Middle frontal gyrus (tissue), 1 donor: ENCODE data around the gene CORO2B.

Experiments
- DNase-seq: peaks from one replicate; pipeline ENCODE4 v3.0.0-alpha.2; 2015; ENCODE audit warnings: low spot score; ENCODE audit errors: extremely low spot score

Gene CORO2B

DNA sequence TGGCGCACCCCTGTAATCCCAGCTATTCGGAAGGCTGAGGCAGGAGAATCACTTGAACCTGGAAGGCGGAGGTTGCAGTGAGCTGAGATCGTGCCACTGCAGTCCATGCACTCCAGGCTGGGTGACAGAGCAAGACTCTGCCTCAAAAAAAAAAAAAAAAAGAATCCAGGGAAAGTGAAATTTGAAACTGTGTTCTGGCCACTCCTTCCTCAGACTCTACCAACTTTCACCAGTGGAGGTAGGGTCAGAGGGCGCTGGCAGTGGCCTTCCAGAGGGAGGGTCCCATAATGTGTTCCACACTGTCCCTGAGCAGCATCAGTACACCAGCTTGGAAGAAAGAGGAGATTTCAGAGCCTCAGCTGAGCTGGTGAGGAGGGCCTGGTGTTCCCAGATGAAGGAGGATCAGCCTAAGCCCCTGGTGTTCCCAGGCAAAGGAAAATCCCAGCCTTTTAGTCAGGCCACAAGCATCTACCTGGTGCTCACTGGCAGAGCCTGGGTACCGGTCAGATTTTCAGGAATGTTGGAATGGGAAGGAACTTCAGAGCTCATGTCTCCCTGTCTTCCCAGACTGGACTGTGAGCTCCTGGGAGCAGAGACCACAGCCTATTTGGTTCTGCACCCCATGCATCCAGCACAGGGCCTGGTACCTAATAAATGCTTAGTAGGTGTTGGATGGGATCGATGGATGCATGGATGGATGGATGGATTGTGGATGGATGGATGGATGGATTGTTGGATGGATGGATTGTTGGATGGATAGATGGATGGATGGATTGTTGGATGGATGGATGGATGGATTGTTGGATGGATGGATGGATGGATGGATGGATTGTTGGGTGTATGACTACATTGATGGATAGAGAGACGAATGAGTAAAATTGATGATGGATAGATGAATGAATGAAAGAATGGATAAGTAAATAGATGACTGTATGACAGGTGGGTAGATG lies 117.9 kb downstream of the CORO2B start:
- DNase-seq = no peak

DNA sequence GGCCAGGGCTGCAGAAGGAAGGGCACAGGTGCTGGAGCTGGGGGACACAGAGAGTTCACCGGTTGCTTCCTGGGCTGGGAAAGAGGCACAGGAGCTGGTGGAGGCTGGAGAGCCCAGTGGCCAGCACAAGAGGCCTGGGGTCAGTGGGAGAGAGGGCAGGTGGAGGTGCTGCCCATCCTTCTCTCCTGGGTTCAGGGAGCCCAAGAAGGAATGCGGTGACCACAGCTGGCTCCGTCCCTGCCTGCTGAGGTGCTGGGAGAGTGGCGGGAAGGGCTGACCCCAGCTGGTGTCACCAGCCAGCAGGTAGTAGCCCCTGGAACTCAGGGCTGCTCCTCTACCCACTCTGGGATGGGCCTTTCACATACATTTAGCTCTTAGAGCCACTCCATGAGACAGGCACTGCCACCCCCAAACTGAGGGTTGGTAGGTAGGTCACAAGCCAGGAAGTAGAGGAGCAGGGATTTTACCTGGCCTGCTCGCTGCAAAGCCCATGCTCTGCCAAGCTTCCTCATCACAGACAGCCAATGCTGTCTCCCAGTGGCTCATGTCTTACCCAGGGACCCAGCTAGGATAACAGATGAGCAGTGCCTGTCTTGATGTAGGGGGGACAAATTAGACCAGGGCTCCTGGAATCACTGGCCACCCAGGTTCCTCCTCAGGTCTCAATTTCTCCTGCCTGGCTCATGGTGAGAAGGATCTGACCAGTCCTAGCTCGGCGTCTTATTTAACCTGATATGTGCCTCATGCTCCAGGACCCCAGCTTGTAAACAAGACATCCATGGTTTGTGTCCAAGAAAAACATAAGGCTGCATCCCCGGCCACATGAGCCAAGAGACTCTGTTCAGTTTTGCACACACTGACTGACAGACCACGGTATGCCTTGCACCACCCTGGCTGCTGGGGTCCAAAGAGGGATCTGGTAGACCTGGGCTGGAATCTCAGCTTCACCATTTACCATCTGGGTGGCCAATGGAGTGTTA lies 119.2 kb downstream of the CORO2B start:
- no peak for DNase-seq

DNA sequence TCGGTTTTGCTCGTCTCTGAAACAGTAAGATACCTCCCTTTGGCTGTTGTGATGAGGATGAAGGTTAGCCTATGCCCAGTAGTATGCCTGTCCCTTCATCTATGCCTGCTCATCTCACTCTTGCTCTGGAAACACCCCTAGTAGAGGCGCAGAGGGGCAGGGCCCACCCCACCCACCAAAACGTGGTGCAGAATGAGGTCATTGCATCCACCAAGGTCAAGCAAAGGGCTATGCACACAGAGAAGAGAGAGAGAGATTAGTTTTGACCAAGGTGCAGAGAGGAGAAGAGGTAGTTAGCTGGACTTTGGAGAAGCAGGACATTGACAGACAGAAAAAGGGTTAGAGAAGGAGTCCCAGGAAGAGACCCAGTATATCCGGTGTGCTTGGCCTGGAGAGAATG lies 119.9 kb downstream of the CORO2B start:
- no peak for DNase-seq

DNA sequence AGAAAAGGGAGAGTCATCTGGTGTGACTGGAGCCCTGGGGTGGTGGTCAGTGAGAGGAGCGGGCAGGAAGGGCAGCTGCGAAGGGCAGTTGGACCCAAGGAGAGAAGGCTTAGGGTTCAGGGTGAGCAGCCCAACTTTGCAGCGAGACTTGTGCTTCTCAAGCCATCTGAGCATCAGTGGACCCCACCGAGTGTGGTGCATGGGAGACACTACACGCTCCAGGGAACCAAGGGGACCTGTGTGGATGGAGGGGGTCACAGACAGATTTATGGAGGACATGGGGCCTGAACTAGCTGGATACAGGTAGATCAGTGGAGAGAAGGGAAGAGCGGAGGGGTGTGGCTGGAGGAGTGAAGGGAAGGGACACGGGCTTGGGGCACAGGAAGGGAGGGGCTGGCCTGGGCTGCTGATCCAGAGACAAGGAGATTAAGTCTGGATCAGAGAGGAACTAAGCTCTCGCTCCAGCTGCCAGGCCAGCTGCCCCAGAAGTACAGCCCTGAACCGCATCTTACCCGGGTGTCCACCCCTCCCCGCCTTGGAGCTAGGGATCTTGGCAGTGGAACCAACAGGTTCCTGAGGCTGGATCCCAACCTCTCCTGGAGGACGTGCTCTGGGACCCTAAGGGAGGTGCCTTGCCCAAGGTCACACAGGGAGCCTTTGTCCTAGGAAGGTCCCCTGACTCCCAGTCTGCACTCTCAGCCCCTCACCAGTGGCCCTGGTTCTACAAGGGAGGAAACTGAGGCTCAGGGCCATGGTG lies 120.5 kb downstream of the CORO2B start:
- DNase-seq = no peak

DNA sequence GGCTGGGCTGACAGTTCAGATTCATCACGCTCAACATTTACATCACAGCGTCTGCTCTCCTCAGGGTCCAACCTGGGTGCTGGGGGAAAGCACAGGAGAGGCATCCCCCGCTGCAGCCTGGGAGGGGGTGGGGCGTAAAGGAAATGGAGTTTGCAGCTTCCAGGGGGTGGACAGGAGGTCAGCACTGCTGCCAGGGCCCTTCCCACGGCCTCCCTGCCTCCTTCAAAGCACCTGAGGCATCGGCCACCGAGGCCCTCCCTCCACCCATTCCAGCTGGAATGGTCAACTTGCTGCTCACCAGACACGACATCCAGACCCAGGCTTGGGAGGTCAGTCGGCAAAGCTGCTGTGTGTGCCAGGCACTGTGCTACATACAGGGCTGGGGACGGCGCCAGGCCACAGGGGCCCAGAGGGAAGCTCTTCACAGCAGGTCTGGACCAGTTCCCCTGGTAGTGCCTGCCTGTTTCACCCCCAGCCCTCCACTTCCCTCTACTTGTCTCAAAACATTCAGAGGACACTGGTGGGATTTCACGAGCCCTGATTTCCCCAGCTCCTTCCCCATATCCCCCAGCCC lies 121.2 kb downstream of the CORO2B start:
- no peak for DNase-seq

DNA sequence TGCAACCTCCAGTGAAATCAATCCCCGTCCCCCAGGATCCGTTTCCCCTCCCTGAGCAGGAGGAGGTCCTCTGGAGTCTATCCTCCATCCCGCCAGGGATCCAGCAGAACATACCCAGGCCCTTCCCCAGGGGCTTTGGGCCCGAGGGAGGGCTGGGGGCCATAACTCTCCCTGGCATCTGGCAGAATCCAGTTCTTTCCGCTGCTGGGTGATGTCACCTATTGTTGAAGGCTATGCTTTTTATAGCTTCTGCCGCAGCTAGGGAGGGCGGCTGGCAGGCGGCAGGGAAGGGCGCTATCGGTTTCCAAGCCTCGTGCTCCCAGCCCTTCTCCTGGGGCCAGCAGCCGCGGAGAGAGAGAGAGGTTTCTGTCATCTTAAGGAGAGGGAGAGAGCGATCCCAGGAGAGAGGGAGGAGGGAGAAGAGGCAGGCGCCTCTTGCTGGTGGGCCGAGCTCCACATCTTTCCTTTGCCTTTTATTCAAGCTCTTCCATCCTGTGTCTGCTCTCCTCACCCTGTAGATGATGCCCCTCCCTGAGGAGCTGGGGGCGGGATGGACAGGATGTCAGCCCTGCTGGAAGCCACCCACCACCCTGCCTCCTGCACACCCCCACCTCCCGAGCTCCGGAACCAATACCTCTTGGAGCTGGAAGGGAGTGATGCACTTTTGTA lies 121.8 kb downstream of the CORO2B start:
- DNase-seq = no peak

DNA sequence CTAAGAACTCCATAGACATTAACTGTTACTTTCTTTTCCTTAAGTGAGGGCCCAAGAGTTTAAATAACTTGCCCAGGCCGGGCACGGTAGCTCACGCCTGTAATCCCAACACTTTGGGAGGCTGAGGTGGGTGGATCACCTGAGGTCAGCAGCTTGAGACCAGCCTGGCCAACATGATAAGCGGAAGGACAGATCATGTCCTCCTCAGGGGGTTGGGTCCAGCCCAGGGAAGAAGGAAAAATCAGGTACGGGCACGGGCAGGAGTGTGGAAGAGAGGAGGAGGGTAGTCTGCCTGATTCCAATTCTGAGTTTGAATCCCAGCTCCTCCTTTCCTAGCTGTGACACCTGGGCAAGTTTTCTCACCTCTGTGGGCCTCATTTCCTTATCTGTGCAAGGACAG lies 123.1 kb downstream of the CORO2B start:
- no peak for DNase-seq

DNA sequence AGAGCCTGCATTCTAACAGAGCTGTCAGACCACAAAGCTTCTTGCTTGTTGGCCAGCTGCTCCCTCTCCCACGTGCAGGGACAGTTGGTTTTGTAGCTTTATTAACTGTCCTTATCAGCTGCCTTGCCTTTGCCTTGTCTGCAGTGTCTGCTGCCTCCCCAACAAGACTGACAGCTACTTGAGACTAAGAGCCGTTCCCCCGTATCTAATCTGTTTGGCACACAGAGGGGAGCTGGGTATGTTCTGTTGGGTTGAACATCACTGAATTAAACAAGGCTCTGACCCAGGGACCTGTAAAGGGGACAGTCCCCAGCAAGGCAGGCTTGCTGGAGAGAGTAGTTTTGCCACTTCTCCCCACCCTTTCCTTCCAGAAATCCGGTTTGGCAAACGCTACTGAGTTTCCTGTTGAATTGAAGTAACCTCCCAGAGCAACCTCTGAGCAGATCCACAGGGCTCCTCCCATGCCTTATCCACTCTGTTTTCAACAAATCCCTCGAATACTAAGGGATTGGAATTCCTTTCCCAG lies 125.8 kb downstream of the CORO2B start:
- DNase-seq = no peak

DNA sequence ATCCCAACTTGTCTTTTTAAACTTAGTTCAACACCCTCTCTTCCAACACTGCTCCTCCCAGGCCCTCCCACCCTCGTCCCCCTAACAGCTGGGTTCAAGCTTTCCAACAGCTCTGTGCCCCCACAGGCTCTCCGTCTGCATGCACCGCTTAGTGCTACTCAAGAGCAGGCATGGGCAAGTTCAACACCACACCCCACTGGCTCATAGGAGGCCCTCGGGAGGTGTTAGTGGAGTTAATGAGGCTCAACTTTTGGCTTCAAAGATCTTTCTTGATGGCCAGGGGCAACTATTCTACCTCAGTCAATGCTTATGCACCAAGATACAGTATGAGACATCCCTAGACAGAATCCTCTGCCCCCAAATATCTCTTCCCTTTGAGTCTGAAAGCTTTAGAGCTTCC lies 127.5 kb downstream of the CORO2B start:
- no peak for DNase-seq

DNA sequence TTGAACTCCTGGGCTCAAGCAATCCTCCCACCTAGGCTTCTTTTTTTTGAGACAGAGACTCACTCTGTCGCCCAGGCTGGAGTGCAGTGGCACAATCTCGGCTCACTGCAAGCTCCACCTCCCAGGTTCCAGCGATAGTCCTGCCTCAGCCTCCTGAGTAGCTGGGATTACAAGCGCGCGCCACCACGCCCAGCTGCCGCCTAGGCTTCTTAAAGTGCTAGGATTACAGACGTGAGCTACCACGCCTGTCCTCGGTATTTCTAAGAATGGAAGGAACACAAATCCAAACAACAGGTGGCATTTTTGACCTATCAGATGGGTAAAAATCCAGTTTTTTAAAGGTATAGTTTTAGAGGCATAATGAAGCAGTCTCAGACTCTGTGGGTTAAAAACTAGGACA lies 128.1 kb downstream of the CORO2B start:
- no peak for DNase-seq

DNA sequence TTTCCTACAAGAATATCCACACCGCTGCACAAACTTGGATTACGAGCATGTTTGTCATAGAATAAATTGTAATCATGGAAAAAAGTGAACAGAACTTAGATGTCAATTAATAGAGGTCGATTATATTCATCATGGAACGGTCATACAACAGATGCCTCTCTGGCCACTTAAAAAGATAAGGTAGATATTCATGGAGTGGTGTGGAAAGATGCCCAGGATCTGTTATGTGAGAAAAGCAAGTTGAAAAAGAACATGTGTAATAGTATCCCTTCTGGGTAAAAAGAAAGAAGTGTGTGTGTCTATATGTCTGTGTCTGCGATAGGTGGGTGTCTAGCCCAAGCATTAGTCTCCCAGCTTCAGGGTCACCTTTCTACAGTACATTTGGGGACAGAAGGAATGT lies 128.6 kb downstream of the CORO2B start:
- DNase-seq = no peak

DNA sequence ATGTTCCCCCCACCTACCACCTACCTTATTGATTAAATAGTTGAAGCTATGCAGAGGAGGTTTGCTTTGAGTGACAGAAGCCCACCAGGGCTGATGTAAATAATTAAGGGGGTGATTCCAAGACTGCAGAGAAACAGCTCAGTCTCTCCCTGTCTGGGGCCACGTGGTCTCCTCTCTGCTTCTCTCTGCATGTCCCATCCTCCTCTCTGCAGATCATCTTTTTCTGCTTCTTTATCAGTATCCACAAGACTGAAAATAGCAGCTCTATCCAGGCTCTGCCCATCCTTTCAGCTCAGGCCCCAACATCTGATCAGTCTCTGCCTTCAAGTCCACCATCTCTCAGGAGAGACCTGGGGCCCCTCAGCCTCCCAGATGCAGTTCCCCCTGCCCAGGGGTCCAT lies 131.1 kb downstream of the CORO2B start:
- DNase-seq = no peak

DNA sequence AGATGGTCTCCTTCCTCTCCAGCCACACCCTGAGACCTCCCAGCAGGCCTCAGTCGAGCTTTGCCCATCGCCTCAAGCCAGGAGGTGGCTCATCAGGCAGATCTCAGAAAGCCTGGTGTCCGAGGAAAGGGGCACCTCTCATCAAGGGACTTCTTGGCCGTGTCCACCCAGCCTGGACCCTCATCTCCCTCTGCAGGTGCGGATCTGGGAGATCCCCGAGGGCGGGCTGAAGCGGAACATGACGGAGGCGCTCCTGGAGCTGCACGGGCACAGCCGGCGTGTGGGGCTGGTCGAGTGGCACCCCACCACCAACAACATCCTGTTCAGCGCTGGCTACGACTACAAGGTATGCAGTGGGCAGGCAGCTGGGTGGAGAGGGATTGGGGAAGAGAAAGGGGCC lies 131.7 kb downstream of the CORO2B start:
- DNase-seq = no peak

DNA sequence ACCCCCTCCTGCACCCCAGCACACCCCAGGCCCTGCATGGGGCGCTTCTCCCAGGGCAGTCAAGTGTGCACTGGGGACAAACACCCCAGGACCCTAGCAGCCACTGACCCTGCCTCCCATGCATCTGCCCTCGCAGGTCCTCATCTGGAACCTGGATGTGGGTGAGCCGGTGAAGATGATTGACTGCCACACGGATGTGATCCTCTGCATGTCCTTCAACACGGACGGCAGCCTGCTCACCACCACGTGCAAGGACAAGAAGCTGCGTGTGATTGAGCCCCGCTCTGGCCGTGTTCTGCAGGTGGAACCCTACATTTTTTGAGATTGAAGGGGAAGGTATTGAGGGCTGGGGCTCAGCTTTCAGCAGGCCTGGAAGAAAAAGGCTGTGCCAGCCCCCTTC lies 132.6 kb downstream of the CORO2B start:
- DNase-seq = no peak

DNA sequence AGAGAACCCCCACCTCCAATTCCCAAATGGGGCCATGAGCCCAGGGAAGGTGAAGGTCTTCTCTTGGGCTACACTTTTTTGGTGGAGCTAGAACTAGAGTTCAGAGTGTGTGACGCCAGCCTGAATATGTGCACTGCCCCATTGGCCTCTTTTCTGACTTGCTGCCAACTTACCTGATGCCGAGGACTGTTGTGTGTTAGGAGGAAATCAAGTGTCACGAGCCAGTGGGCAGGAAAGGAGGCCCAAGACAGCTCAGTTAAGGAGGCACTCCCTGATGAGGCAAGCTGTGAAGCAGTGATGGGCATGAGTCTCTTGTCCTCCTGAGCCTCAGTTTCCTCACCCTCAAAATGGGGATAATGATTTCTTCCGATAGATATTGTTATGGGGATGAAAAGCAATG lies 134.1 kb downstream of the CORO2B start:
- DNase-seq = no peak

DNA sequence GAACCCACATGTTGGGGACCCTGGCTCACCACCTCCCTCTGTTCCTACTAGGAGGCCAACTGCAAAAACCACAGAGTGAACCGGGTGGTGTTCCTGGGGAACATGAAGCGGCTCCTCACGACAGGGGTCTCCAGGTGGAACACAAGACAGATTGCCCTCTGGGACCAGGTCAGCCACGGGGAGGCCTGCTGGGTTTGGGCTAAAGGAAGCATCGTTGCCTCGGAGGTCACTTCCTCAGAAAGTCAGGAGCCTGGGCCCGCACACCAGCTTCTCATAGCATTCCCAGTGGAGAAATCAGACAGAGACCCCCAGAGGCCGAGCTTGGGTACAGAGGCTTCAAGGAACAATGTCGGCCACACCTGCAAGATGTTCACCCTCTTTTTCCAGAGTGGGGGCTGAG lies 135.1 kb downstream of the CORO2B start:
- no peak for DNase-seq

DNA sequence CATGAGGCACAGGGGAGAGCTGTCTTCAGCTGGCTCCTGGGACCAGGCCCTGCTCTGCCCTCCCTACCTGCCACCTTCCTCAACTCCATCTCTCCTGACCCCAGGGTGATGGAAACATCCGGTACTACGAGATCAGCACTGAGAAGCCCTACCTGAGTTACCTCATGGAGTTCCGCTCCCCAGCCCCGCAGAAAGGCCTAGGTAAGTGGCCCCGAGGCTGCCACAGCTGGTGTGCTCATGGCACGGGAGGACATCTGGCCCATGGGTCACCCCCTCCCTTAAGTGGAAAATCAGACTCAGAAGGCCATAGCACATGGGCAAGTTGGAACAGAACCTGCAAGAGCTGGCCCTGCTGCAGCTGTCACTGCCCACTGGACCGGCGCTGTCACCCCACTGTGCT lies 136.3 kb downstream of the CORO2B start:
- no peak for DNase-seq

DNA sequence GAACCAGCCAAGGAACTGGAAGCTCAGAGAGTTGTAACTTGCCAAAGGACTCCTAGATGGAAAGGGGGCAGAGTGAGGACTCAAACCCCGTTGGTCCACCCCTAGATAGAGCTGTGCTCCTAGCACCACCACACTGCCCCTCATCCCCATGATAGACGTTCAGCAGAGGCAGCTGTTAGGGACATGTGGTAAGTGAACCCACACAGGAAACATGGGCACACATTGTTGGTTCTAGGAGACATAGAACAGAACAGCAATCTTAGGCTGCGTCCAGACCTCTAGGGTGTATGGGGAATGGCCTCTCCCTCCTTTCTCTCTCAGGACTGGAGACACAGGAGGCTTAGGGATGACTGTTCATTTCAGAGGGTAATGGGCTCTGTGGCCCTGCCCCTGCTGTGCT lies 139.2 kb downstream of the CORO2B start:
- no peak for DNase-seq

DNA sequence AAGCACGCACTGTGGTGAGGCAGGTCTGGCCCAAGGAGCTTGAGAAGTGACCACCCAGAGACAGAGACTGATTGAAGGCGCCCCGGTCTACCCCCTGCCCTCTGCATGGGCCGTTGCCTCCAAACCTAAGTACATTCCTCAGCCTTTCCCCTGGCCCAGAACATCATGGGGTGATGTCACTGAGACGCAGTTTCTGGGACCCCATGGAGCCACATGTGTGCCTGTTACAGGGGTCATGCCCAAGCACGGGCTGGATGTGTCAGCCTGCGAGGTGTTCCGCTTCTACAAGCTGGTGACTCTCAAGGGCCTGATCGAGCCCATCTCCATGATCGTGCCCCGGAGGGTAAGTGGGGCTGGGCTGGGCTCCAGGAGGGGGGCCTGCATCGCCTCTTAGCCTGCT lies 139.7 kb downstream of the CORO2B start:
- no peak for DNase-seq

DNA sequence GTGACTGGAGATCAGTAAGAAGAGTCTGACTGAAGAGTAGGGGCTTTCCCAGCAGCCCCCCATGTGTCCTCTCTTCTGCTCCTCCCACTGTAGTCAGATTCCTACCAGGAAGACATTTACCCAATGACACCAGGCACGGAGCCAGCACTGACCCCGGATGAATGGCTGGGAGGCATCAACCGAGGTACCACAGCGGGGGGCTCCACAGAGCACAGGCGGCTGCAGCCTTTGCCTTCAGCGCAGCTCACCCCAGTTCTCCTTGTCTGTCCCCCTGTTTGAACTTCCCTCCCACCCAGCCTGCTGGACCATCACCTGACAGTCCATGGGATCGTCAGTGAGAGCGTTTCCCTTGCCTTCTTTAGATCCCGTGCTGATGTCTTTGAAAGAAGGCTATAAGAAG lies 140.3 kb downstream of the CORO2B start:
- no peak for DNase-seq
